HG02885 (cell line): ENCODE measurements around the gene GRB10.

Source experiments
- ATAC-seq: cut with Tn5 transposase; IDR thresholded peaks from one replicate; pipeline ENCODE4 v1.9.1; 2021; ENCODE audit warnings: mild to moderate bottlenecking; ENCODE audit not compliant: unreplicated experiment, poor library complexity

GRB10 gene

DNA sequence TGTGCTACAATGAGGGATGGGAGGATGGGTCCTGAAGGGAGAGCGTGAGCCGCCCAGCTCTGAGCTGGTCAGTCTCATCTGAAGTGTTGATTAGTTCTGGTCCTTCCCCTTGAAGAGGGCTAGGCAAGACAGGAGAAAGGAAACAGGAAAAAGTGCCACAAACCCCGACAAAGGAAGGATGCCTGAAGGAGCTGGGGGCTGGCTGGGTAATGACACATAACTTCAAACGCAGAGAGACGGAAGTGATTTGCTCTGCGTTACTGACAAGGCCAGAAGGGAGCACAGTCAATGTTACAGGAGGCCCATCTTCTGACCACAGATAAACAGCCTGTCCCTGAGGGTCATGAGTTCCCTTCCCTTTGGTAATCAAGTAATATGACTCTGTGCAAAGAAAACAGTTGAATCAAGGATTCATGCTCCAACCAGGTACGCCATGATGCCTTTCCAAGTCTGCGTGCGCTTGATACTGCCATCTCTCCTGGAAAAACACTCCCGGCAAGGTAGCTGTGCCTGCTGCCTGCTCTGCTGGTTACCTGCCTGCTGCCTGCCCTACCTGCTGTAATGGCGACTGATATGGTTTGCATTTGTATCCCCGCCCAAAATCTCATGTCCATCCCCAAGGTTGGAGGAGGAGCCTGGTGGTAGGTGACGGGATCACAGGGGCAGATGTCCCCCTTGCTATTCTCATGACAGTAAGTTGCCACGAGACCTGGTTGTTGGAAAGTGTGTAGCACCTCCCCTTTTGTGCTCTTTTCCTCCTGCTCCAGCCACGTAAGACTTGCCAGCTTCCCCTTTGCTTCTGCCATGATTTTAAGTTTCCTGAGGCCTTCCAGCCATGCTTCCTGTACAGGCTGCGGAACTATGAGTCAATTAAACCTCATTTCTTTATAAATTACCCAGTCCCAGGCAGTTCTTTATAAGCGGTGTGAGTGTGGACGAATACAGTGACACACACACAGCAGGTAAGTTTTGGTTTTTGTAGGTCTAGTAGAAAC, 57.9 kb downstream of the GRB10 start:
- no peak for ATAC-seq

DNA sequence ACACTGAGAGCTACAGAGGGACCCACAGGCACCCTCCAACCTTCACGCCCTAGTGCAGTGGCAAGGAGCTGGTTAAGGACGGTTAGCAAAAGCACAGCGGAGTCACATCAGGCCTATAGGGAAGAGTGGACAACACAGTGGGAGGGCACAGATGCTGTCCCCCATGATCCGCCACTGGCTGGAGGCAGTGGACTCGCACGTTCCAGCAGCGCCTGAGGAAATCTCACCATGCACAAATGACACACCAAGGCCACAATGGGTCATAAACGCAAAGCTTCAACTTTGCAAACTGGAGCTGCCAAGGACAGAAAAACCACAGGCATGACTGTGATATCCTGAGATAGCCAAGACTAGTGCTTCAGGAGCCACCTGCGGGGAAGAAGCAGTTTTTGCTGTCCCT, 58.8 kb downstream of the GRB10 start:
- no peak for ATAC-seq

- ATAC-seq: no peak
Observed at GRCh38 chr7:50723173-50723572, 59.5 kb downstream of the GRB10 start.

DNA sequence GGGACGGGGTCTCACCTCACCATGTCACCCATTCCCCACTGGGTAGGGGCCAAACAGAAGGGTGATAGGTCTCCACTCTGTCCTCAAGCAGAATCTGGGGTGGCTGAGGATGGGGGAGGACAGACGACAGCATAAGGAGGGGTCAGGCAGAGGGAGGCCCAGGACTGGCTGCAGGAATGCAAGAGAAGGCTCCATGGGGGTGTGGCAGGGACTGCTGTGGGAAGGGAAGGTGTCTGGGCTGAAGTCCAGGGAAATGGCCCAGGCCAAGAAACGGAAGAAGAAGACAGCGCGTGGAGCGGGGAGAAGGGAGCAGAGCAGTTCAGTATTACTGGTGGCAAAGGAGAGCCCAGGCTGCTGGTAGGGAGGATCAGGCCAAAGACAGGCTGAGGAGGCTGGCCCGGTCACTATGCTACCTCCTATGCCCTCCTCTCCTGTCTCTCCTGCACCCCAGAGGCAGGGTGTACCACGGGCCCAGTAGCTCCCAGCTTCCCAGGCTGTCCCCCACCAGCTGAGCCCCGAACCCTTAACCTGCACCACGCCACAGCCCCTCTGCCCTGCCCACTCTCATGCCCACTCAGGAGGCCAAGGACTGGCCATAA, 60.9 kb downstream of the GRB10 start:
- ATAC-seq: no peak

DNA sequence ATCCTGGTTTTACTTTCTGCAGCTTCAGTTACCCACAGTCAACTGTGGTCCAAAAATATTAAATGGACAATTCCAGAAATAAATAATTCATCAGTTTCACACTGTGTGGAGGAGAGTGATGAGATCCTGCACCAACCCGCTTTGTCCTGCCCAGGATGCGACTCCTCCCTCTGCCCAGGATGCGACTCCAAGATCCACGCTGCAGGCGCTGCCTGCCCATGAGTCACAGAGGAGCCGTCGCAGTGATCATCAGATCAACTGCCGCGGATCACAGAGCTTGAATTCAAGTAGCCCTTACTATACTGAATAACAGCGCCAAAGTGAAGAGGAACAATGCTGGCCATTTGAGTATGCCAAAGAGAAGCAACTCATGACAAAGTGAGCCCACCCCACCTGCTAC, 61.5 kb downstream of the GRB10 start:
- ATAC-seq: no peak

DNA sequence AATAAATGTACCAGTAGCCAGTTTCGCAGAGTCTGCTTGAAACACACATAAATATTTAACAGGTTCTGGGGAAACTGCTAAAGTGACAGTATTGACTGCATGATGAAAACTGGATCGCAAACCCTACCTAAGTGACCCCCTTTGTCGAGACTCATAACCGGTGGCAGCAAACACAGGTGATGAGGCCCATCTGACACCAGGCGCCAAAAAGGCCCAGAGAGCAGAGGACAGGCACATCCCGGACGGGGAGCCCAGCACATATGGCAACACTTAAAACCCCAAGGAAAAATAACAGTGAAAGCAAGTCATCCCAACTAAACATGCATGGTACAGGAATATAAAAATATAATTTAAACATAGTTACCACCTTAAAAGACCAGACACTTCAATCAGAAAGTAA, 62.4 kb downstream of the GRB10 start:
- no peak for ATAC-seq

DNA sequence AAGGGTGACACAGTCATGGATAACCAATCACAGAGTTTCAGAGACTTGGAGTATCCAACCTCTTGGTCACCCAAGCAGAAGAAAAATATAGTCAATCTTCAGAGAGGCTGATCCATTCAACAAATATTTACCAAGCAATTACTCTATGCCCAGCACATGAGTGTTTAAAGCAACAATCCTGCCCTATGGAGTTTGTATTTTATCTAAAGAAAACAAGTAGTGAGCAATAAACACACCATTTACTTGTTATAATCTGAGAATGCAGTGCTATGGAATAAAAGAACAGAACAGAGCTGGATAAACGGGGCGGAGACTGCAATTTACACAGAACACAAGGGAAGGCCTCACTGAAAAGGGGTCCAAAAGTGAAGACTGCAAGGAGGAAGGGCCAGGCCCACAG, 63.8 kb downstream of the GRB10 start:
- no peak for ATAC-seq

- no peak for ATAC-seq
Observed at GRCh38 chr7:50718311-50718710, 64.4 kb downstream of the GRB10 start.

- no peak for ATAC-seq
Observed at GRCh38 chr7:50717181-50717580, 65.5 kb downstream of the GRB10 start.

DNA sequence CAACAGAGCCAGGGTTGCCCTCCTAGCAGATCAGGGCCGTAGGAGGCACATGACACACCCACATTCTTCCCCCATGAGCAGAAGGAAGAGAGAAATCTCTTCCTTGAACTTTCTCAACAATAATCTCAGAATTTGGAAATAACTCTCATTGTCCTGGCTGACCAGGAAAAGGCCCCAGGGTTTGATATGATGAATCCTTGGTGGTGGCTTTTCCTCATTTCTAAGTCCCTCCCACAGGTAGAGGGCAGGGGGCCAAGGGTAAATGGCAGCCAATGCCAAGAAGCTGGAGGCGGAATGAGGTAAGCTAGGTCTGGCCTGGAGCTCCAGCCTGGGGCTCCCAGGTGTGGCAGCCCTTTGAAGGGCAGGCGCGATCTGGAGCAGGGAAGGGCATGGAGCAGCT, 67.8 kb downstream of the GRB10 start:
- ATAC-seq: no peak

- ATAC-seq: no peak
Observed at GRCh38 chr7:50713123-50713965, 69.4 kb downstream of the GRB10 start.

DNA sequence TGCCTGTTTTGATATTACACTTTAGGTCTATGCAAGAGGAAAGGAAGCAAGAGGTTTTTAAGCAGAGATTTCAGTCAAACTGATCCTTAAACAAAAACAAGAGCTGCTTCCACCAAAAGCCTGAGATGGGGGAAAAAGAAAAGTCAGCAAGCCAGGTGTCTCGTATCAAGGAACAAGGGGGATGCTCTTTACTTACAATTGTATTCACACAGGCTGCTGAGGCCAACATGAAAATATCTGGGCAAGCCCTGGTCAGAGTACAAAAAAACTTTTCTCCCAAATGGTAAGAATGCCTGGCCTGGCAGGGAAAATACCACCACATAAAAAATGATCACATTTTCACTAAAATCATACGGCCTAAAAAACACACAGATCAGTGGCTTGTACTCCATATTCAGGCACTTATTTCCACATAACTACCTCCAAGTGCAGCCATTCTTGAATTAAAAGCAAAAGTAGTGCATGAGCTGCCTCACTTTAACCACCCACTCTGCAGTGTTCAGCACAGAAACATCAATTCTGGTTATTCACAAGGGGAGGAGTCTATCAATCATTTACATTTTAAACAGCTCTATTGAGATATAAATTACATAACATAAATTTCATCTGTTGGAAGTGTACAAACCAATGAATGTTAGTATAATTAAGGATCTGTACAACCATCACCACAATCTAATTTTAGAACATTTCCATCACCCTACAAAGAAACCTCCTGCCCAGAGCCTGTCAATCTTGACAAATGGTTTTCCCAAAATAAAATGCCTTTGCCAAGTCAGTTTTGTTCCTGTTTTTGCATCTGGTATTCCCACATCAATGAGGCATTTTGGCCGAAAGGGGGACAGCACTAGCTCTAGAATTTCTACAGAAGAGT, 70.2 kb downstream of the GRB10 start:
- ATAC-seq: no peak

DNA sequence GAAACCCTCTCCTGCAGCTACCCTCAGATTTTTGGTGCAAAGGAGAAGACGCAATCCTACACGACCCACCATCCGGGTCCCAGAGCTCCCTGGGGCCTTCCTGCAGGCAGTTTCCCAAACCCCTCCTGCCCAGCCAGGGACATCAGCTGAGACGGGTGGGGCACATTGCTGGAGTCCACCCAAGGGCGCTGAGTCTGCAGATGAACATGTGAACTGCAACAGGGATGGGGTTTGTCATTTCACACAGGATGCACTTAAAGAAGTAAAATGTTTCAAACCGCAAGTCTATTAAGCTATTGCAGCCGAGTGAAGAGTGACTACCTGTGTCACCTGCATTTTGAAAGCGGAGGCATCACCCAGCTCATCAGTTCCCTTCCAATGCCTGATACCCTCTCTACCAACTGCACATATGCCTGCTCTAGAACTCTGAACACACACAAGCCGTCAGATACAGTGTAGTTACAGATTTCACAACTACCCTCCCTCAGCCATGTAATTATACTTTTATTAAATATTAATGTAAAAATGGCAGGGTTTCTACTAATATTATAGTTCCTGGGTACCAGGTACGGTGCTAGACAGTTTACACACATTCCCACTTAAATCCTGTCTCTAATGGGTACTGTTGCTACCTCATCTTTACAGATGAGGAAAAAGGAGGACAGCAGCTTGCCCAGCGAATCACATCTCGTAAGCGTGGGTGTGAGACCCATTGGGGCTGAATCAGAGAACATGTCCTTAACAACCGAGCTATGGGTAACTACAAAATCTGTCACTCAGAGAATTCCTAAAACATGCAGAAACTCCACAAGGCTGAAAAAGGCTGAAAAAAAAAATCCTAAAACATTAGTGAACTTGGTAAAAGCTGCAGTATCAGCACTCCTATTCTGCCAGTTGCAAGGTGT, 71.2 kb downstream of the GRB10 start:
- ATAC-seq: no peak

GRCh38 chr7:50710441-50711154, 72.1 kb downstream of the GRB10 start:
- ATAC-seq: no peak

GRCh38 chr7:50709151-50709550, 73.5 kb downstream of the GRB10 start:
- no peak for ATAC-seq

DNA sequence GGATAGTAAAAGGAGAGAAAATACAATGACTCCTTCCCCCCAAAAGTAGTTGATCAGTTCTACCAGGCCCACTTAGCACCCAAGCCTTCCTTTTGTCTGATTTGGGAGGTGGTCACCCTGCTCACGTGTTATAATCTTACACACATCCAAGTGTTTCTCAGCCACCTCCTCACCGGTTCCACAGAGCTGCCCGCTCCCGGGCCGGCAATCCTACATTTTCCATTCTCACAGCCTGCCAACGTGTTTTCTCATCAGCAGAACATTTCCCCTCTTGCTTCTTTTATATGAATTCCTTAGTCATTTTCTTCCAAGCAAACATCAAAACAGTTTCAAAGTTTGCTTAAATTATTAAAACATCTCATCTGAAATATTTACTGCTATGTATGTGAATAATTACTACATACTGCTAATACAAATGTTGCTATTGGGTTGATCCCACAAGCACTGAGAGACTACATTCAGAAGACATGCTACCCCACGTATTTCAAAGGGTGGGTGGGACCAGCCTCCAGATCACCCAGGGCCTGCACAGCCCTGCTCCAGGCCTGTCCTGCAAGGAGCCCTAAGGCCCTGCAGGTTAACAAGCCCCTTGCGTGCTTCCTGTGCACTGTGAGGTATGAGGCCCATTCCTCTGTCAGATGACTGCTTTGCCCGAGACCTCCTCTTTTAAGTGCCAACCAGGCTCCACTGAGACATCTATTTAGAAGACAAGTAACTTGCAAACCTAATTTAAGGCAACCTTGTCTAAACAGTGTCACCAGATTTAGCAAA, 75.3 kb downstream of the GRB10 start:
- no peak for ATAC-seq

GRCh38 chr7:50706469-50706937, 76.2 kb downstream of the GRB10 start:
- no peak for ATAC-seq
